Inflammatory macrophage (primary cell): ENCODE results near the gene SECTM1.
"Not testable (repeated sequence)": the region's sequence is repeated elsewhere in the genome, so short reads cannot be mapped to it uniquely, and the experiment has no call there.

Experiments
- DNase-seq, 2 donors: peaks; one replicate each; pipeline ENCODE4 v3.0.0-alpha.2; 2020 to 2022
- total RNA-seq, 18 experiments: gene quantifications; one replicate each; lab custom pipeline; 2026; ENCODE audit warnings: mixed read lengths in 6 of 18, inconsistent platforms in 2 of 18; lab: John Stamatoyannopoulos, UW

Gene SECTM1
- 0.19 to 6.1 (median 1.8) reads per million in 18 experiments for total RNA-seq

- DNase-seq: peak in 1 of 2 donors; percentile 38
These were observed at the start of gene SECTM1 for GRCh38 chr17:82333279-82334171. TSS of gene SECTM1 (minus strand) at chr17:82333766. CDS start at chr17:82327240, 6,526 bp downstream.

- no peak for DNase-seq
These were observed 49.3 kb upstream of the SECTM1 start for GRCh38 chr17:82382933-82383255.

- DNase-seq: not testable (repeated sequence)
These were observed 48.8 kb upstream of the SECTM1 start for GRCh38 chr17:82382220-82382932.

- not testable (repeated sequence) for DNase-seq
These were observed 48.1 kb upstream of the SECTM1 start for GRCh38 chr17:82381703-82382009.

GRCh38 chr17:82380860-82381702 lies 47.5 kb upstream of the SECTM1 start:
- DNase-seq: no peak

GRCh38 chr17:82378741-82379021 lies 45.1 kb upstream of the SECTM1 start:
- DNase-seq: no peak

GRCh38 chr17:82377924-82378740 lies 44.6 kb upstream of the SECTM1 start:
- no peak for DNase-seq

- not testable (repeated sequence) for DNase-seq
These were observed 43.7 kb upstream of the SECTM1 start for GRCh38 chr17:82377294-82377693.

- no peak for DNase-seq
These were observed 42.6 kb upstream of the SECTM1 start for GRCh38 chr17:82376042-82376730.

GRCh38 chr17:82375359-82376041 lies 41.9 kb upstream of the SECTM1 start:
- DNase-seq: no peak

GRCh38 chr17:82374626-82375331 lies 41.2 kb upstream of the SECTM1 start:
- DNase-seq: no peak

GRCh38 chr17:82373731-82374625 lies 40.4 kb upstream of the SECTM1 start:
- no peak for DNase-seq

- not testable (repeated sequence) for DNase-seq
These were observed 39.5 kb upstream of the SECTM1 start for GRCh38 chr17:82373072-82373452.

- DNase-seq: peak; percentile 63 to 85
These were observed 38.9 kb upstream of the SECTM1 start for GRCh38 chr17:82372249-82373071.

- DNase-seq: no peak
These were observed 38.0 kb upstream of the SECTM1 start, which contains the start of gene UTS2R for GRCh38 chr17:82371333-82372248. TSS of gene UTS2R (plus strand) at chr17:82371765. CDS start at chr17:82374325, 2,560 bp downstream.

GRCh38 chr17:82370471-82371332 lies 37.1 kb upstream of the SECTM1 start:
- no peak for DNase-seq
